Trophoblast cell (in vitro differentiated cells and primary cell): Measurements from ENCODE around the gene DRAXIN.

Experiments
- DNase-seq, 2 donors: peaks; one replicate each; pipeline ENCODE4 v3.0.0-alpha.2; 2016
- H2AFZ ChIP-seq: 2 replicates; pipeline ENCODE4 v1.6.1; 2013; ENCODE audit warnings: low read length, moderate library complexity, mild to moderate bottlenecking; ENCODE audit not compliant: insufficient read depth, poor library complexity
- H2AK5ac ChIP-seq: 2 replicates; pipeline ENCODE4 v1.6.1; 2013; ENCODE audit warnings: mild to moderate bottlenecking, low read length
- H2BK120ac ChIP-seq: 2 replicates; pipeline ENCODE4 v1.6.1; 2013; ENCODE audit warnings: low read length, mild to moderate bottlenecking, moderate library complexity; ENCODE audit not compliant: insufficient read depth, poor library complexity
- H2BK12ac ChIP-seq: 2 replicates; pipeline ENCODE4 v1.6.1; 2013; ENCODE audit warnings: mild to moderate bottlenecking, low read length, moderate library complexity
- H2BK5ac ChIP-seq: 2 replicates; pipeline ENCODE4 v1.6.1; 2013; ENCODE audit warnings: low read length, low read depth, moderate library complexity, mild to moderate bottlenecking; ENCODE audit not compliant: poor library complexity
- H3K14ac ChIP-seq: 2 replicates; pipeline ENCODE4 v1.6.1; 2013; ENCODE audit warnings: mild to moderate bottlenecking, low read length
- H3K18ac ChIP-seq: 2 replicates; pipeline ENCODE4 v1.6.1; 2013; ENCODE audit warnings: mild to moderate bottlenecking, low read length
- H3K23ac ChIP-seq: 2 replicates; pipeline ENCODE4 v1.6.1; 2013; ENCODE audit warnings: low read length
- H3K27ac ChIP-seq: 2 replicates; pipeline ENCODE4 v1.5.1; 2013; ENCODE audit warnings: low read depth, mild to moderate bottlenecking, inconsistent platforms, low read length, moderate library complexity
- H3K27me3 ChIP-seq: 2 replicates; pipeline ENCODE4 v1.6.1; 2013; ENCODE audit warnings: inconsistent platforms, mild to moderate bottlenecking, low read length, moderate library complexity; ENCODE audit not compliant: insufficient read depth
- H3K36me3 ChIP-seq, 2 experiments: 1 replicate in 1 of 2; 2 replicates in 1 of 2; pipeline ENCODE4 v1.6.1; 2013; ENCODE audit warnings: low read length in 2 of 2, mild to moderate bottlenecking in 2 of 2, moderate library complexity in 1 of 2; ENCODE audit not compliant: insufficient read depth in 2 of 2, control insufficient read depth in 1 of 2
- H3K4ac ChIP-seq: 2 replicates; pipeline ENCODE4 v1.6.1; 2013; ENCODE audit warnings: low read depth, mild to moderate bottlenecking, low read length, moderate library complexity
- H3K4me1 ChIP-seq, 2 experiments: 1 replicate in 1 of 2; 2 replicates in 1 of 2; pipeline ENCODE4 v1.6.1; 2013; ENCODE audit warnings: low read length in 2 of 2, mild to moderate bottlenecking in 2 of 2, moderate library complexity in 1 of 2; ENCODE audit not compliant: insufficient read depth in 2 of 2, control insufficient read depth in 1 of 2
- H3K4me2 ChIP-seq: 2 replicates; pipeline ENCODE4 v1.6.1; 2013; ENCODE audit warnings: inconsistent platforms, mild to moderate bottlenecking, low read length, moderate library complexity
- H3K4me3 ChIP-seq: 2 replicates; pipeline ENCODE4 v1.5.1; 2013; ENCODE audit warnings: mild to moderate bottlenecking, low read depth, low read length, inconsistent platforms
- H3K79me1 ChIP-seq: one replicate; pipeline ENCODE4 v1.6.1; 2013; ENCODE audit warnings: low read length
- H3K79me2 ChIP-seq: 2 replicates; pipeline ENCODE4 v1.6.1; 2013; ENCODE audit warnings: low read length, mild to moderate bottlenecking; ENCODE audit not compliant: control insufficient read depth, insufficient read depth, poor library complexity
- H3K9ac ChIP-seq: 2 replicates; pipeline ENCODE4 v1.6.1; 2013; ENCODE audit warnings: mild to moderate bottlenecking, low read length
- H3K9me3 ChIP-seq: 2 replicates; pipeline ENCODE4 v1.6.1; 2013; ENCODE audit warnings: low read depth, mild to moderate bottlenecking, control low read depth, inconsistent platforms, low read length; ENCODE audit not compliant: insufficient read depth
- H4K12ac ChIP-seq: 2 replicates; pipeline ENCODE4 v1.6.1; 2013; ENCODE audit warnings: low read depth, mild to moderate bottlenecking, low read length, moderate library complexity
- H4K8ac ChIP-seq: 2 replicates; pipeline ENCODE4 v1.6.1; 2013; ENCODE audit warnings: low read depth, mild to moderate bottlenecking, low read length, moderate library complexity
- H4K91ac ChIP-seq: one replicate; pipeline ENCODE4 v1.6.1; 2013; ENCODE audit warnings: low read depth, mild to moderate bottlenecking, low read length, moderate library complexity
- WGBS: extraction: QIAGEN DNeasy Blood & Tissue Kit; methylation state at CpG from one replicate; pipeline ENCODE4 v1.1.7; 2013; ENCODE audit warnings: missing lambda C conversion rate; ENCODE audit not compliant: insufficient read length, insufficient coverage; ENCODE audit errors: extremely low coverage; 5-methylcytosine and 5-hydroxymethylcytosine counted together

Gene DRAXIN

DNA sequence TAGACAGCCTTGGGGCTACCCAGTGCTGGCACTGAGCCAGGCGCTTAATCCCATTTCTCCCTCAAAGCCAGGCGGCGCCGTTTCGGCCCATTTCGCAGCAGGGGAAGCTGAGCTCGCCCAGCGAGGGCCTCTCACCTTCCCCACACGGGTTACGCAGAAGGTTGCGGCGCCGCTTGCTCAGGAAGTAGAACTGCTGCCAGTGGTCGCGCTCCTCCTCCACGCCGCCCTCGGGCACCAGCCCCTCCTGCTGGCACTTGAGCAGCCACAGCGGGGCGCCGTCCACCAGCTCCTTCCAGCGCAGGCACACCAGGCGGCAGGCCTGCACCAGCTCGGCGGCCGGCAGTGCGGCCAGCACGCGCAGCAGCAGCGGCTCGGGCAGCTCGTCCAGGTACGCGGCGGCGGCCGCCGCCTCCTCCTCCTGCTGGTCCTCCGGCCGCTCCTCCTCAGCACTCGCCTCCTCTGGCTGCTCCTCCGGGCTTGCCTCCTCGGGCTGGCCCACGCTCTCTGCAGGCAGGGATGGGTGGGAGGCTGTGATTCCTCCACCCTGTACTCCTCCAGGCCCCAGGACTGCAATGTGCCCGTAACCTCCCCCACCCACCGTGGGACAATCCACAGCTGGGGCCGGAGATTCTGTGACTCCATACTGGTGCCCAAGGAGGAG lies 41.0 kb upstream of the DRAXIN start:
- no peak overlapping the region for H3K23ac ChIP-seq
- H2AFZ ChIP-seq, result no peak overlapping the region
- H3K79me1 ChIP-seq, result peaks cover 12% of the 10 kb centered on the region
- peak overlapping the region; percentile 35 for H3K9ac ChIP-seq
- H3K79me2 ChIP-seq, result peaks cover 2% of the 10 kb centered on the region
- H3K27me3 ChIP-seq, result no peaks in the 10 kb centered on the region
- H4K91ac ChIP-seq, result no peak overlapping the region
- H3K36me3 ChIP-seq, result no peaks in the 10 kb centered on the region
- no peak overlapping the region for H3K4me3 ChIP-seq
- H3K4me2 ChIP-seq, result peak overlapping the region; percentile 40
- H4K12ac ChIP-seq, result no peak overlapping the region
- no peak overlapping the region for H3K27ac ChIP-seq
- DNase-seq, result peak; percentile 83
- H2BK5ac ChIP-seq, result no peak overlapping the region
- H3K14ac ChIP-seq, result no peak overlapping the region
- no peak overlapping the region for H3K4ac ChIP-seq
- no CpG with 5 or more reads among the region's 47 CpGs for WGBS
- H3K18ac ChIP-seq, result no peak overlapping the region
- peaks cover 6 to 16% of the 10 kb centered on the region in 2 experiments for H3K4me1 ChIP-seq
- peaks cover 2% of the 10 kb centered on the region for H3K9me3 ChIP-seq
- H2BK12ac ChIP-seq, result no peak overlapping the region
- no peak overlapping the region for H2AK5ac ChIP-seq
- no peak overlapping the region for H2BK120ac ChIP-seq
- no peak overlapping the region for H4K8ac ChIP-seq

- Histone ChIP-seq H4K8ac (no peak overlapping the region), H3K27me3 (no peaks in the 10 kb centered on the region), H2BK12ac (no peak overlapping the region), H3K79me1 (peaks cover 12% of the 10 kb centered on the region), H2AFZ (no peak overlapping the region), H2BK120ac (no peak overlapping the region), H3K79me2 (peaks cover 2% of the 10 kb centered on the region), H2BK5ac (no peak overlapping the region), H3K9ac (no peak overlapping the region), H3K14ac (no peak overlapping the region), H3K9me3 (peaks cover 2% of the 10 kb centered on the region), H4K12ac (no peak overlapping the region), H3K4me1 (peaks cover 6 to 16% of the 10 kb centered on the region in 2 experiments), H3K4me3 (no peak overlapping the region), H3K18ac (no peak overlapping the region), H3K4me2 (no peak overlapping the region), H4K91ac (no peak overlapping the region), H3K27ac (no peak overlapping the region), H3K36me3 (peaks cover 0 to 2% of the 10 kb centered on the region in 2 experiments), H3K4ac (no peak overlapping the region), H2AK5ac (no peak overlapping the region), H3K23ac (no peak overlapping the region)
- no CpG with 5 or more reads among the region's 4 CpGs for WGBS
- DNase-seq, result no peak
These were observed 40.5 kb upstream of the DRAXIN start for GRCh38 chr1:11651017-11651416.

DNA sequence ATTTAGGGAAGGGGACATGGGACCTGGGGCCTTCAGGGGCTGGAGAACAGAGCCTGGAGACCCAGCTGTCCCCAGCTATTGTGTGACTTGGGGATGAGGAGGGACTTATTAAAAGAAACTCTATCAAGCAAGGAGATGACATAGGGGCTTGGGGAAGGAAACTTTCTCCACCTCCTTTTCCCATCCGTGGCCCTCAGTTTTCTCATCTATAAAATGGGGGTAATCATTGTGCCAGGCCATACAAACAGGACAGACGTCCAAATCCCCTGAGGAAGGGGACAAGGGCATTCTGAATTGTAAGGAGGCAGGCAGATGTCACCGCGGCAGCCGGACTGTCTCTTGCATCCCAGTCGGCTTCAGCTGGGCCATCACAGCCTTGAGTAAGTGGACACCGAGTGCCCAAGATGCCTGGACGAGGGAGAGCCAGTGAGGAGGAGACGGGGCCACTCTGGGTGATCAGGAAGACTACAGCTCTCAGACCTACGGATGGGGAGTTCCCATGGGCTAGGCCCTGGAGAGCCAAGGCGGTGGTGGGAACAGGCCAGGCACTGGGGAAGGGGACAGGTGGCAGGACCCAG lies 39.2 kb upstream of the DRAXIN start:
- Histone ChIP-seq H3K9ac (no peak overlapping the region), H3K4me3 (no peak overlapping the region), H3K79me2 (peaks cover 2% of the 10 kb centered on the region), H3K14ac (no peak overlapping the region), H2BK5ac (no peak overlapping the region), H4K8ac (no peak overlapping the region), H2BK120ac (no peak overlapping the region), H2AK5ac (peak overlapping the region; percentile 27), H3K27me3 (no peaks in the 10 kb centered on the region), H3K79me1 (peaks cover 12% of the 10 kb centered on the region), H2AFZ (no peak overlapping the region), H3K23ac (no peak overlapping the region), H4K91ac (no peak overlapping the region), H3K9me3 (peaks cover 2% of the 10 kb centered on the region), H3K4me2 (no peak overlapping the region), H2BK12ac (no peak overlapping the region), H3K4ac (no peak overlapping the region), H3K27ac (no peak overlapping the region), H3K36me3 (peaks cover 0 to 2% of the 10 kb centered on the region in 2 experiments), H4K12ac (no peak overlapping the region), H3K18ac (no peak overlapping the region), H3K4me1 (peaks cover 6 to 16% of the 10 kb centered on the region in 2 experiments)
- no peak for DNase-seq
- no CpG with 5 or more reads among the region's 11 CpGs for WGBS

- H3K9ac ChIP-seq, result no peak overlapping the region
- H3K79me1 ChIP-seq, result peaks cover 12% of the 10 kb centered on the region
- peak overlapping the region; percentile 29 for H3K4ac ChIP-seq
- H3K27me3 ChIP-seq, result no peaks in the 10 kb centered on the region
- H2BK12ac ChIP-seq, result peak overlapping the region; percentile 27
- H4K12ac ChIP-seq, result no peak overlapping the region
- H3K14ac ChIP-seq, result peak overlapping the region; percentile 18
- H3K27ac ChIP-seq, result peak overlapping the region; percentile 40
- WGBS, result no CpG with 5 or more reads among the region's 17 CpGs
- H3K4me2 ChIP-seq, result peak overlapping the region; percentile 85
- peaks cover 4% of the 10 kb centered on the region for H3K9me3 ChIP-seq
- H3K36me3 ChIP-seq, result peaks cover 0 to 2% of the 10 kb centered on the region in 2 experiments
- peak overlapping the region; percentile 72 for H3K18ac ChIP-seq
- peak overlapping the region; percentile 70 for H4K91ac ChIP-seq
- peak overlapping the region; percentile 18 for H2AK5ac ChIP-seq
- no peak for DNase-seq
- H2BK120ac ChIP-seq, result peak overlapping the region; percentile 10
- H3K4me3 ChIP-seq, result peak overlapping the region; percentile 75
- peak overlapping the region; percentile 55 for H4K8ac ChIP-seq
- H2AFZ ChIP-seq, result no peak overlapping the region
- peaks cover 2% of the 10 kb centered on the region for H3K79me2 ChIP-seq
- H3K4me1 ChIP-seq, result peaks cover 6 to 16% of the 10 kb centered on the region in 2 experiments
- H3K23ac ChIP-seq, result no peak overlapping the region
- no peak overlapping the region for H2BK5ac ChIP-seq
These were observed 38.2 kb upstream of the DRAXIN start for GRCh38 chr1:11653101-11653860.
